PC-9 (cell line): Measurements from ENCODE around the gene CPEB3. TPM values are rescaled to one million over a fixed set of nuclear protein-coding genes. Genes with fewer than 3 reads are reported as not detected.

Source experiments
- BruUV-seq: library from RNA; stranded (reverse); fragments of 400-500 nt; replicated peaks from 2 replicates; lab custom pipeline; 2021; lab: Mats Ljungman, UMichigan
- CTCF ChIA-PET: fragments of 300-600 bp; sonication (Branson Sonifier 250); formaldehyde crosslinking; loops from one replicate; lab custom pipeline; 2022; ENCODE audit warnings: antibody characterized with exemption; lab: Charles Lee
- POLR2A ChIA-PET: fragments of 300-600 bp; sonication (Branson Sonifier 250); formaldehyde crosslinking; loops from one replicate; lab custom pipeline; 2022; ENCODE audit warnings: antibody characterized with exemption; ENCODE audit not compliant: unreplicated experiment; lab: Charles Lee
- DNase-seq, 2 experiments: peaks; one replicate each; pipeline versions ENCODE4 v3.0.0 to v3.0.0-alpha.2; 2015 to 2022; ENCODE audit warnings: mixed read lengths in 1 of 2
- H2AFZ ChIP-seq: fragments of 200-600 bp; sonication (generic); 2 replicates; pipeline ENCODE4 v1.8.1; 2017; ENCODE audit warnings: antibody characterized with exemption
- H3F3A ChIP-seq: fragments of 200-600 bp; sonication (generic); 2 replicates; pipeline ENCODE4 v1.8.1; 2017; ENCODE audit warnings: antibody characterized with exemption, mild to moderate bottlenecking, low read depth; ENCODE audit not compliant: insufficient read depth
- H3K27ac ChIP-seq: fragments of 200-600 bp; sonication (generic); 2 replicates; pipeline ENCODE4 v1.6.1; 2016; ENCODE audit warnings: mixed run types
- H3K27me3 ChIP-seq: fragments of 200-600 bp; sonication (generic); 2 replicates; pipeline ENCODE4 v1.6.1; 2016; ENCODE audit warnings: low read depth, mixed run types; ENCODE audit not compliant: insufficient read depth
- H3K36me3 ChIP-seq: fragments of 200-600 bp; sonication (generic); 2 replicates; pipeline ENCODE4 v1.6.1; 2016; ENCODE audit warnings: low read depth, mixed run types
- H3K4me1 ChIP-seq: fragments of 200-600 bp; sonication (generic); replicated peaks from 2 replicates; pipeline ENCODE4 v1.6.1; 2016; ENCODE audit warnings: mixed run types; ENCODE audit not compliant: insufficient read depth
- H3K4me2 ChIP-seq: fragments of 200-600 bp; sonication (generic); 2 replicates; pipeline ENCODE4 v1.6.1; 2017; ENCODE audit warnings: mixed run types
- H3K4me3 ChIP-seq: fragments of 200-600 bp; sonication (generic); 2 replicates; pipeline ENCODE4 v1.6.1; 2016; ENCODE audit warnings: mixed run types
- H3K79me2 ChIP-seq: fragments of 200-600 bp; sonication (generic); 2 replicates; pipeline ENCODE4 v1.6.1; 2017; ENCODE audit warnings: low read depth, mixed run types
- H3K9me2 ChIP-seq: fragments of 200-600 bp; sonication (generic); 2 replicates; pipeline ENCODE4 v1.8.1; 2017; ENCODE audit warnings: mild to moderate bottlenecking; ENCODE audit not compliant: insufficient read depth
- H3K9me3 ChIP-seq: fragments of 200-600 bp; sonication (generic); 2 replicates; pipeline ENCODE4 v1.8.1; 2016; ENCODE audit warnings: low read depth; ENCODE audit not compliant: insufficient read depth
- H4K20me1 ChIP-seq: fragments of 200-600 bp; sonication (generic); 2 replicates; pipeline ENCODE4 v1.8.1; 2017; ENCODE audit not compliant: insufficient read depth
- CTCF ChIP-seq: fragments of 200-600 bp; sonication (generic); conservative IDR thresholded peaks from 2 replicates; pipeline ENCODE4 v1.6.1; 2017; ENCODE audit warnings: mixed run types, antibody characterized with exemption, mild to moderate bottlenecking, moderate library complexity
- EZH2 ChIP-seq: fragments of 200-600 bp; sonication (generic); IDR thresholded peaks from 2 replicates; pipeline ENCODE4 v1.8.0; 2017; ENCODE audit warnings: antibody characterized with exemption, low read depth
- intact Hi-C: fragments of 100-400 bp; cut with micrococcal nuclease; formaldehyde crosslinking; loops from one replicate; pipeline ENCODE4 v1.10.0; 2022; ENCODE audit not compliant: unreplicated experiment
- total RNA-seq: library from RNA; stranded (reverse); gene quantifications from 2 replicates; pipeline ENCODE4 v1.2.3, GENCODE V29; 2021

Gene CPEB3
- total RNA-seq, 1 experiment from 2014 or later = 1.4 TPM

GRCh38 chr10:92062273-92062672 is 228.6 kb downstream of the CPEB3 start:
- no peaks in the 10 kb centered on the region for H3K79me2 ChIP-seq
- no peak for TF ChIP-seq EZH2
- TF ChIP-seq CTCF = no peak
- intact Hi-C loops = no loop called here
- no peaks in the 10 kb centered on the region for H4K20me1 ChIP-seq
- DNase-seq = no peak
- ChIA-PET POLR2A (no interaction called here), CTCF (no interaction called here)
- H3K4me1 ChIP-seq = no peaks in the 10 kb centered on the region
- no peaks in the 10 kb centered on the region for H3F3A ChIP-seq
- H3K4me3 ChIP-seq = no peak overlapping the region
- no peak overlapping the region for H3K4me2 ChIP-seq
- no peaks in the 10 kb centered on the region for H3K36me3 ChIP-seq
- BruUV-seq = no TSS peak
- no peaks in the 10 kb centered on the region for H3K9me3 ChIP-seq
- no peak overlapping the region for H2AFZ ChIP-seq
- no peaks in the 10 kb centered on the region for H3K27me3 ChIP-seq
- H3K27ac ChIP-seq = no peak overlapping the region
- H3K9me2 ChIP-seq = no peaks in the 10 kb centered on the region

- Histone ChIP-seq H3K27me3 (no peaks in the 10 kb centered on the region), H3K4me2 (no peak overlapping the region), H3K79me2 (no peaks in the 10 kb centered on the region), H2AFZ (no peak overlapping the region), H4K20me1 (no peaks in the 10 kb centered on the region), H3K4me1 (no peaks in the 10 kb centered on the region), H3K27ac (no peak overlapping the region), H3K36me3 (no peaks in the 10 kb centered on the region), H3K9me3 (no peaks in the 10 kb centered on the region), H3K4me3 (no peak overlapping the region), H3K9me2 (no peaks in the 10 kb centered on the region), H3F3A (no peaks in the 10 kb centered on the region)
- ChIA-PET POLR2A (no interaction called here), CTCF (no interaction called here)
- BruUV-seq = no TSS peak
- intact Hi-C loops = no loop called here
- no peak for TF ChIP-seq CTCF
- no peak for TF ChIP-seq EZH2
- no peak for DNase-seq
Measured at GRCh38 chr10:92054807-92055206, 236.1 kb downstream of the CPEB3 start.

GRCh38 chr10:92052741-92053140 is 238.1 kb downstream of the CPEB3 start:
- H3K79me2 ChIP-seq = no peaks in the 10 kb centered on the region
- H3K4me2 ChIP-seq = no peak overlapping the region
- H3K4me1 ChIP-seq = no peaks in the 10 kb centered on the region
- no peaks in the 10 kb centered on the region for H3K27me3 ChIP-seq
- POLR2A ChIA-PET = no interaction called here
- no peak for TF ChIP-seq EZH2
- TF ChIP-seq CTCF = no peak
- no peak overlapping the region for H3K27ac ChIP-seq
- H2AFZ ChIP-seq = no peak overlapping the region
- intact Hi-C loops = no loop called here
- no TSS peak for BruUV-seq
- DNase-seq = no peak
- H3K9me3 ChIP-seq = no peaks in the 10 kb centered on the region
- CTCF ChIA-PET = no interaction called here
- H4K20me1 ChIP-seq = no peaks in the 10 kb centered on the region
- H3F3A ChIP-seq = no peaks in the 10 kb centered on the region
- H3K36me3 ChIP-seq = no peaks in the 10 kb centered on the region
- H3K9me2 ChIP-seq = no peaks in the 10 kb centered on the region
- H3K4me3 ChIP-seq = no peak overlapping the region
